Measurements from ENCODE around the gene PCYT2. TPM values are rescaled to one million over a fixed set of nuclear protein-coding genes. Genes with fewer than 3 reads are reported as not detected.

Gene PCYT2
- total RNA-seq, 1 donor from 2014 or later = 6.8 TPM

- TF ChIP-seq CTCF (IDR thresholded peaks at IDR 0.05) (no peak), EZH2 (IDR thresholded peaks at IDR 0.05) (no peak), EZH2phosphoT487 (IDR thresholded peaks at IDR 0.05) (no peak)
- Histone ChIP-seq H3K79me2 (ENCODE audit: low read depth) (no peaks in the 10 kb centered on the region), H2AFZ (replicated peaks) (no peak overlapping the region), H3K9me3 (ENCODE audit: low read depth) (no peaks in the 10 kb centered on the region), H3K36me3 (no peaks in the 10 kb centered on the region), H4K20me1 (ENCODE audit: low read depth) (peaks cover 28% of the 10 kb centered on the region), H3K27me3 (peaks cover 17% of the 10 kb centered on the region), H3K4me1 (peaks cover 6% of the 10 kb centered on the region), H3F3A (ENCODE audit: low read depth) (peaks cover 27% of the 10 kb centered on the region), H3K9ac (no peak overlapping the region), H3K4me3 (no peak overlapping the region), H3K27ac (no peak overlapping the region), H3K4me2 (no peak overlapping the region)
- Mint-ChIP-seq H3K27me3 (ENCODE audit: insufficient read depth, low read depth) (peaks cover 3% of the 10 kb centered on the region), H3K4me3 (peak overlapping the region; percentile 46), H3K4me1 (peaks cover 9% of the 10 kb centered on the region), H3K27ac (no peak overlapping the region), H3K36me3 (peaks cover 8% of the 10 kb centered on the region), H3K9me3 (no peaks in the 10 kb centered on the region)
- DNase-seq (ENCODE audit: low spot score) = no peak
Observed at GRCh38 chr17:81909231-81909630, 2.0 kb downstream of the PCYT2 start.

GRCh38 chr17:81908793-81909192 lies 2.4 kb downstream of the PCYT2 start:
- TF ChIP-seq CTCF (IDR thresholded peaks at IDR 0.05) (no peak), EZH2 (IDR thresholded peaks at IDR 0.05) (no peak), EZH2phosphoT487 (IDR thresholded peaks at IDR 0.05) (no peak)
- Histone ChIP-seq H3K4me1 (peaks cover 6% of the 10 kb centered on the region), H3K79me2 (ENCODE audit: low read depth) (no peaks in the 10 kb centered on the region), H3F3A (ENCODE audit: low read depth) (peaks cover 27% of the 10 kb centered on the region), H3K36me3 (no peaks in the 10 kb centered on the region), H3K9ac (no peak overlapping the region), H3K27ac (no peak overlapping the region), H4K20me1 (ENCODE audit: low read depth) (peaks cover 28% of the 10 kb centered on the region), H3K9me3 (ENCODE audit: low read depth) (no peaks in the 10 kb centered on the region), H2AFZ (replicated peaks) (no peak overlapping the region), H3K4me3 (no peak overlapping the region), H3K27me3 (peaks cover 17% of the 10 kb centered on the region), H3K4me2 (no peak overlapping the region)
- no peak for DNase-seq (ENCODE audit: low spot score)
- Mint-ChIP-seq H3K4me1 (peaks cover 9% of the 10 kb centered on the region), H3K27ac (no peak overlapping the region), H3K9me3 (no peaks in the 10 kb centered on the region), H3K4me3 (no peak overlapping the region), H3K36me3 (peaks cover 8% of the 10 kb centered on the region), H3K27me3 (ENCODE audit: insufficient read depth, low read depth) (peaks cover 3% of the 10 kb centered on the region)

- no peak overlapping the region for H3K4me2 ChIP-seq
- no peaks in the 10 kb centered on the region for H3K9me3 ChIP-seq (ENCODE audit: low read depth)
- H3K4me3 Mint-ChIP-seq = no peak overlapping the region
- no peak overlapping the region for H2AFZ ChIP-seq (replicated peaks)
- H3K79me2 ChIP-seq (ENCODE audit: low read depth) = no peaks in the 10 kb centered on the region
- H3K9ac ChIP-seq = no peak overlapping the region
- H3K36me3 ChIP-seq = no peaks in the 10 kb centered on the region
- no peak for DNase-seq (ENCODE audit: low spot score)
- no peak overlapping the region for H3K27ac Mint-ChIP-seq
- H4K20me1 ChIP-seq (ENCODE audit: low read depth) = peaks cover 28% of the 10 kb centered on the region
- TF ChIP-seq EZH2phosphoT487 (IDR thresholded peaks at IDR 0.05) (no peak), CTCF (IDR thresholded peaks at IDR 0.05) (peak; percentile 4)
- peaks cover 29% of the 10 kb centered on the region for H3K27me3 ChIP-seq
- H3K27me3 Mint-ChIP-seq (ENCODE audit: insufficient read depth, low read depth) = peaks cover 5% of the 10 kb centered on the region
- H3K27ac ChIP-seq = no peak overlapping the region
- no peak overlapping the region for H3K4me3 ChIP-seq
- H3K4me1 ChIP-seq = peaks cover 6% of the 10 kb centered on the region
- H3K9me3 Mint-ChIP-seq = no peaks in the 10 kb centered on the region
- no peaks in the 10 kb centered on the region for H3K36me3 Mint-ChIP-seq
- peaks cover 9% of the 10 kb centered on the region for H3K4me1 Mint-ChIP-seq
- H3F3A ChIP-seq (ENCODE audit: low read depth) = peaks cover 26% of the 10 kb centered on the region
Observed at GRCh38 chr17:81907219-81908145, 3.7 kb downstream of the PCYT2 start.

All from neural progenitor cell (in vitro differentiated cells).